ENCODE data around the gene MYO18B. TPM values are rescaled to one million over a fixed set of nuclear protein-coding genes. Genes with fewer than 3 reads are reported as not detected.

MYO18B gene
- total and polyA plus RNA-seq, 2 donors (not counting 1 experiment from before 2014, with no cell fraction given), result 0.15 TPM; not detected in 1

DNA sequence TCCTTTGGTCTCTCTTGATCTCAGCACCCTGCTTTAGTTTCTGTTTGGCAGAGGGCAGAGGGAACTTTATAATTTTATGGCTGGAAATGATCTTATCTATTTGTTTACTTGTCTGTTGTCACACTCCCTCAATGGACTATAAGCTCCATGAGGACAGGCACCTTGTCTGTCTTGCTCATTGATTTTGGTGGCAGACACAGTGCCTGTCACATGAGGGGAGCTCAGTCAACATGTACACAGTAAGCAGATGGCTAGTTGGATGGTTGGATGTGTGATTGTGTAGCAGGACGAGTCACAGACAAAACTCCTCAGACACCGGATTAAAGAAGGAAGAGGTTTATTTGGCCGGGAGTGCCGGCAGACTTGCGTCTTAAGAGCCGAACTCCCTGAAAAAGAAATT is 80.4 kb downstream of the MYO18B start:
- H3K4me3 Mint-ChIP-seq, result no peak overlapping the region
- peaks cover 48% of the 10 kb centered on the region for H3K27me3 Mint-ChIP-seq
- Histone ChIP-seq H3K9me3 (ENCODE audit: control extremely low read depth in 1 of 3, control insufficient read depth in 2 of 3, insufficient read depth in 1 of 3, low read length in 2 of 3) (peaks cover 0 to 7% (median 0%) of the 10 kb centered on the region in 3 donors), H3K79me2 (ENCODE audit: control insufficient read depth, insufficient read depth, low read length) (no peaks in the 10 kb centered on the region), H3K4me2 (replicated peaks; ENCODE audit: low read depth, low read length, poor library complexity, severe bottlenecking) (no peak overlapping the region), H3K9ac (ENCODE audit: low read length) (no peak overlapping the region), H3K27me3 (replicated peaks in 1 of 4; ENCODE audit: control extremely low read depth in 1 of 4, control insufficient read depth in 3 of 4, insufficient read depth in 4 of 4, low read length in 3 of 4) (peaks cover 0 to 3% (median 0%) of the 10 kb centered on the region in 4 experiments), H2AFZ (ENCODE audit: insufficient read depth, low read depth, low read length, poor library complexity, severe bottlenecking) (no peak overlapping the region), H3K36me3 (replicated peaks in 1 of 2; ENCODE audit: control extremely low read depth in 1 of 2, control insufficient read depth in 1 of 2, extremely low read depth in 1 of 2, insufficient read depth in 2 of 2, low read length in 1 of 2) (no peaks in the 10 kb centered on the region), H3K27ac (ENCODE audit: low read length in 2 of 2) (no peak overlapping the region), H3K4me3 (ENCODE audit: control extremely low read depth in 1 of 5, extremely low read depth in 1 of 5, insufficient read depth in 1 of 5, low read depth in 2 of 5, low read length in 4 of 5) (no peak overlapping the region), H4K20me1 (ENCODE audit: control insufficient read depth, insufficient read depth, low read length, poor library complexity, severe bottlenecking) (no peaks in the 10 kb centered on the region), H3K4me1 (ENCODE audit: control insufficient read depth in 2 of 2, insufficient read depth in 2 of 2, low read length in 2 of 2) (no peaks in the 10 kb centered on the region)
- no peaks in the 10 kb centered on the region for H3K9me3 Mint-ChIP-seq (ENCODE audit: insufficient read depth)
- intact Hi-C loops (cut with micrococcal nuclease), result no loop called here
- ChIA-PET POLR2A (no interaction called here), CTCF (no interaction called here)
- 97% methylated on average over 5 of the region's 6 CpGs for WGBS (ENCODE audit: insufficient coverage)
- no peak overlapping the region for H3K27ac Mint-ChIP-seq
- DNase-seq (no peak), ATAC-seq (ENCODE audit: low read depth) (no peak)
- no peaks in the 10 kb centered on the region for H3K4me1 Mint-ChIP-seq
- TF ChIP-seq, protein P1, sequence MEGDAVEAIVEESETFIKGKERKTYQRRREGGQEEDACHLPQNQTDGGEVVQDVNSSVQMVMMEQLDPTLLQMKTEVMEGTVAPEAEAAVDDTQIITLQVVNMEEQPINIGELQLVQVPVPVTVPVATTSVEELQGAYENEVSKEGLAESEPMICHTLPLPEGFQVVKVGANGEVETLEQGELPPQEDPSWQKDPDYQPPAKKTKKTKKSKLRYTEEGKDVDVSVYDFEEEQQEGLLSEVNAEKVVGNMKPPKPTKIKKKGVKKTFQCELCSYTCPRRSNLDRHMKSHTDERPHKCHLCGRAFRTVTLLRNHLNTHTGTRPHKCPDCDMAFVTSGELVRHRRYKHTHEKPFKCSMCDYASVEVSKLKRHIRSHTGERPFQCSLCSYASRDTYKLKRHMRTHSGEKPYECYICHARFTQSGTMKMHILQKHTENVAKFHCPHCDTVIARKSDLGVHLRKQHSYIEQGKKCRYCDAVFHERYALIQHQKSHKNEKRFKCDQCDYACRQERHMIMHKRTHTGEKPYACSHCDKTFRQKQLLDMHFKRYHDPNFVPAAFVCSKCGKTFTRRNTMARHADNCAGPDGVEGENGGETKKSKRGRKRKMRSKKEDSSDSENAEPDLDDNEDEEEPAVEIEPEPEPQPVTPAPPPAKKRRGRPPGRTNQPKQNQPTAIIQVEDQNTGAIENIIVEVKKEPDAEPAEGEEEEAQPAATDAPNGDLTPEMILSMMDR (IDR thresholded peaks at IDR 0.05), result no peak
- TF ChIP-seq EZH2 (IDR thresholded peaks at IDR 0.05; ENCODE audit: borderline replicate concordance, insufficient read depth, low read depth, low read length, poor library complexity, severe bottlenecking), result no peak

DNA sequence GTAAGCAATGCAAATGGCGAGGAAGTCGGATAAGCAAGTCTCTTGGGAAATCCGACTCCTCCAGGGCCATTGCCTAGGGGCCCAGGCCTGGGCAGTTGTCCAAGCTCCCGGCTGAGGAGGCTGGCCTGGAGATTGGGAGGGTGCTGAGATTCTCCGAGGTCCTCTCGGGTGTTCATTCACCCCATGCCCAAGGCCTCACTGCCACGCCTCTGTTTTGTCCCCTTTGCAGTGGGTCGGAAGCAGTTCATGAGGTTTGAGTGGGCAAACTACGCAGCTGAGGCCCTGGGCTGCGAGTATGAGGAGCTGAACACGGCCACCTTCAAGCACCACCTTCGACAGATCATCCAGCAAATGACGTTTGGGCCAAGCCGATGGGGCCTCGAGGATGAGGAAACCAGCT is 81.3 kb downstream of the MYO18B start:
- no peak overlapping the region for H3K4me3 Mint-ChIP-seq
- POLR2A ChIA-PET, result no interaction called here
- Histone ChIP-seq H4K20me1 (ENCODE audit: control insufficient read depth, insufficient read depth, low read length, poor library complexity, severe bottlenecking) (no peaks in the 10 kb centered on the region), H2AFZ (ENCODE audit: insufficient read depth, low read depth, low read length, poor library complexity, severe bottlenecking) (no peak overlapping the region), H3K36me3 (replicated peaks in 1 of 2; ENCODE audit: control extremely low read depth in 1 of 2, control insufficient read depth in 1 of 2, extremely low read depth in 1 of 2, insufficient read depth in 2 of 2, low read length in 1 of 2) (no peaks in the 10 kb centered on the region), H3K27ac (ENCODE audit: low read length in 2 of 2) (no peak overlapping the region), H3K9ac (ENCODE audit: low read length) (no peak overlapping the region), H3K4me2 (replicated peaks; ENCODE audit: low read depth, low read length, poor library complexity, severe bottlenecking) (no peak overlapping the region), H3K79me2 (ENCODE audit: control insufficient read depth, insufficient read depth, low read length) (no peaks in the 10 kb centered on the region), H3K9me3 (ENCODE audit: control extremely low read depth in 1 of 3, control insufficient read depth in 2 of 3, insufficient read depth in 1 of 3, low read length in 2 of 3) (peaks cover 0 to 7% (median 0%) of the 10 kb centered on the region in 3 donors), H3K4me1 (ENCODE audit: control insufficient read depth in 2 of 2, insufficient read depth in 2 of 2, low read length in 2 of 2) (no peaks in the 10 kb centered on the region), H3K27me3 (replicated peaks in 1 of 4; ENCODE audit: control extremely low read depth in 1 of 4, control insufficient read depth in 3 of 4, insufficient read depth in 4 of 4, low read length in 3 of 4) (peaks cover 0 to under 1% (median 0%) of the 10 kb centered on the region in 4 experiments), H3K4me3 (ENCODE audit: control extremely low read depth in 1 of 5, extremely low read depth in 1 of 5, insufficient read depth in 1 of 5, low read depth in 2 of 5, low read length in 4 of 5) (no peak overlapping the region)
- no peak overlapping the region for H3K27ac Mint-ChIP-seq
- H3K4me1 Mint-ChIP-seq, result no peaks in the 10 kb centered on the region
- WGBS (ENCODE audit: insufficient coverage), result 85% methylated on average over 14 of the region's 15 CpGs
- DNase-seq (no peak), ATAC-seq (ENCODE audit: low read depth) (no peak)
- intact Hi-C loops (cut with micrococcal nuclease), result no loop called here
- no peaks in the 10 kb centered on the region for H3K9me3 Mint-ChIP-seq (ENCODE audit: insufficient read depth)
- H3K27me3 Mint-ChIP-seq, result peaks cover 42% of the 10 kb centered on the region
- CTCF ChIA-PET, result no interaction called here
- TF ChIP-seq, protein P1 (IDR thresholded peaks at IDR 0.05), result no peak
- TF ChIP-seq EZH2 (IDR thresholded peaks at IDR 0.05; ENCODE audit: borderline replicate concordance, insufficient read depth, low read depth, low read length, poor library complexity, severe bottlenecking), result no peak
